NCI-H1436 treated with DMSO at 0.1 percent for 48 hours (cell line): Measurements from ENCODE around the gene OR2C1.

ENCODE experiments used
- DNase-seq: peaks from one replicate; lab custom pipeline; 2025; lab: John Stamatoyannopoulos, UW

OR2C1 gene

GRCh38 chr16:3355589-3355988, at the start of gene OR2C1:
TSS of gene OR2C1 (plus strand) at chr16:3355889. CDS start at chr16:3355941, 52 bp downstream.
- no peak for DNase-seq

DNA sequence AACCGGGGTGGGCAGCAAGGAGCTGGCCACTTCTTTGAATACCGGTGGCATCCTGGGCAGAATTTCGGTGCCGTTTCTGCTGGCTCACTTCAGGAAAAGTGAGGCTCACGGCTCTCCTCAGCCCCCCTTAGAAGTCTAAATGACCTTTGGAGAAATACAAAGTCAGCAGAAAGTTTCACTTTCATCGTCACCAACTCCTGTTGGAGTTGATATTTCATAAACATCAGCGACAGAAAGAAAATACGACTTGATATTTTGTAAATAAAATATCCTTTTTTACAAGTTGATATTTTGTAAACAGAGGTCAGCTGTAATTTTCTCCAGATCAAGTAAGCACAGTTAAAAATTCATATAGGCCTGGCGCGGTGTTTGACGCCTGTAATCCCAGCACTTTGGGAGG, 49.6 kb upstream of the OR2C1 start:
- DNase-seq, result no peak

GRCh38 chr16:3311496-3311895, 44.2 kb upstream of the OR2C1 start:
- no peak for DNase-seq

DNA sequence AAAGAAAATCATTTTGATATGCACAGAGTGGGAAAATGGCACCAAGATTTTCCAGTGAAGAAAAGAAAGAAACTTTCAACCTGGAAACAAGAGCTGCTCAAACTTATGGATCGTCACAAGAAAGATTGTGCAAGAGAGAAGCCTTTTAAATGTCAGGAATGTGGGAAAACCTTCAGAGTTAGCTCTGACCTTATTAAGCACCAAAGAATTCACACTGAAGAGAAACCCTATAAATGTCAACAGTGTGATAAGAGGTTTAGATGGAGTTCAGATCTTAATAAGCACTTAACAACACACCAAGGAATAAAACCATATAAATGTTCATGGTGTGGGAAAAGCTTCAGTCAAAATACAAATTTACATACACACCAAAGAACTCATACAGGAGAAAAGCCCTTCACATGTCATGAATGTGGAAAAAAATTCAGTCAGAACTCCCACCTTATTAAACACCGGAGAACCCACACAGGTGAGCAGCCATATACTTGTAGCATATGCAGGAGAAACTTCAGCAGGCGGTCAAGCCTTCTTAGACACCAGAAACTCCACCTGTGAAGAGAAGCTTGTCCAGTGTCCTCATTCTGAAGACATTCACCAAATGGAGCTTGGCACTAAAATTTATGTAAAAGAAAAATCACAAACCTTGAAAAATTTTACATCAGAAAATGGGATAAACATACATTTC, 38.2 kb upstream of the OR2C1 start:
- DNase-seq, result no peak

GRCh38 chr16:3321816-3322215, 33.9 kb upstream of the OR2C1 start:
- DNase-seq, result no peak

- no peak for DNase-seq
These were observed 28.2 kb upstream of the OR2C1 start for GRCh38 chr16:3327514-3327913.

- DNase-seq, result no peak
These were observed 27.6 kb upstream of the OR2C1 start for GRCh38 chr16:3328104-3328503.

- DNase-seq, result no peak
These were observed 27.0 kb upstream of the OR2C1 start for GRCh38 chr16:3328643-3329042.

GRCh38 chr16:3346041-3346440, 9.6 kb upstream of the OR2C1 start:
- no peak for DNase-seq

- DNase-seq, result no peak
These were observed 8.1 kb upstream of the OR2C1 start for GRCh38 chr16:3347586-3347985.

DNA sequence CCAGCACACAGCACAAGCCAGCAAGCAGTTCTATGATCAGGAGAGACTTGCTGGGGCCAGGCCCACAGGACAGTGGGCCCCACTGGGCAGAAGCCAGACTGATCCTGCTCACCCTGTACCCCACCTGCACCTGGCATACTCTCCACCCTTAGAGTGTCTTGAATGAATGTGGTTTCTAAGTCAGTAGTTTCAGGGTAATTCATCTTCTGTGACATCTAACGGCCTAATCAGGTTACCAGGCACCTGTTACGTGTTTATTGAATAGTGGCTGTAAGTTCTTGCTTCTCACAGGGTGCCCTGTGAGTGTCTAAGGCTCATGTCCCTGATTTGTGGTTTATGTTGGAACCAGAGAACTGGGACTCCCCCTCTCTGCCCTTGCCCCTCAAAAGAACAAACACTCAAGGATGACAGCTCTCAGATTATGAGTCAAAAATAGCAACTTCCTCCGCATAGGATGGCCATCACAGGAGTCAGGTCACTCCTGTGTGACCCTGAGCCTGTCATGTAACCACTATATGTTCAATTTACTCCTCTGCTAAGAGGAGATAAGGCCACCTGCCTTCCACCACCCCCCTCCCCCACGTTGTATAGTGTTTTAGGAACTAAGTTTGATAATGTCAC, 7.0 kb upstream of the OR2C1 start:
- no peak for DNase-seq

- DNase-seq, result no peak
These were observed 6.5 kb upstream of the OR2C1 start for GRCh38 chr16:3349175-3349574.

- DNase-seq, result no peak
These were observed 429 bp downstream of the OR2C1 start for GRCh38 chr16:3356118-3356517.

DNA sequence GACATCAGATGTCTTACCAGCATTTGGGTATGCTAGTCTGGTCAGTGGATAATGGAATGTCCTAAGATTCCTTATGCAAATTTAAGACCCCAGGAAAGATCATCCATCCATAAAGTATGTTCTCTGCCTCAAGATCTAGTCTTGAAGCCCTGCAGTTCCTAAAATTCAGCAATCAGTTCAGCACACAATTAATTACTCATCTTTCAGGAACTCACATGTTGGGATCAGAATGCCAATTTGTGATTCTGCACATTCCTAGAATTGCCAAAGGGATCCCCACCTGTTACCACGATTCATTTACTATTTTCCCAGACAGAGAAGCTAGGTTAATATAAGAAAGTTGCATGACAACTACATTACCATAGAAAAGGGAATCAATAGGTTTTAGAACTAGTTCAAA, 3.2 kb downstream of the OR2C1 start:
- no peak for DNase-seq

DNA sequence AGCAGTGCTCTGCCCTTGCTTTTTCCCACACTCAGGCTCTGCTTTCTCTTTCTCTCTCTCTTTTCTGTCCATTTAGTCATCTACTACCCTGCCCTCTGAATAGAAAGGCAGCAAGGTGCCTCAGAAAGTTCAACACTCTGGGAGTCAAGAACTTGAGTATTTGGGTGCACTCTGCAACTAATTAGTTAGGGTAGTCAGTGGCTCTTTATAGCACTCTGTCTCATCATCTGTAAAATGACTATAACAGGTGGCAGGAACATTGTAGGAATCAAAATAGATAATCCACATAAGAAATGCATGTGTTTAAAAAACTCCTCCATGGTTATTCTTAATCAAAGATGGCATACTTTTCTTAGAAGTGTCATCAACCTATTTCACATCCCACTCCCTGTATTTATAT, 7.2 kb downstream of the OR2C1 start:
- no peak for DNase-seq

GRCh38 chr16:3363793-3364192, 8.1 kb downstream of the OR2C1 start:
- no peak for DNase-seq

GRCh38 chr16:3364774-3365427, 9.2 kb downstream of the OR2C1 start:
- peak; percentile 87 for DNase-seq

DNA sequence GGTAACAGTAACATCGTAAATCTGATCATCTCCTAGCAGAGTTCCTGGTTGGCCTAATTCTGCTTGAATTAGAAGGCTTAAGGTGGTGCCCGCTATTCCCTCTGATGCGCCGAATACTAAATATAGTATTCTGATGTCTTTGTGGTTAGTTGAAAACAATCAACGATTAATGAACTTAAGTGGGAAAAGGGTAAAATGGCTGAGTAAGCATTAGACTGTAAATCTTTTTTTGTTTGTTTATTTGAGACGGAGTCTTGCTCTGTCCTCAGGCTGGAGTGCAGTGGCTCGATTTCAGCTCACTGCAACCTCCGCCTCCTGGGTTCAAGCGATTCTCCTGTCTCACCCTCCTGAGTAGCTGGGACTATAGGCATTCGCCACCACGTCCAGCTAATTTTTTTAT, 13.4 kb downstream of the OR2C1 start:
- no peak for DNase-seq

DNA sequence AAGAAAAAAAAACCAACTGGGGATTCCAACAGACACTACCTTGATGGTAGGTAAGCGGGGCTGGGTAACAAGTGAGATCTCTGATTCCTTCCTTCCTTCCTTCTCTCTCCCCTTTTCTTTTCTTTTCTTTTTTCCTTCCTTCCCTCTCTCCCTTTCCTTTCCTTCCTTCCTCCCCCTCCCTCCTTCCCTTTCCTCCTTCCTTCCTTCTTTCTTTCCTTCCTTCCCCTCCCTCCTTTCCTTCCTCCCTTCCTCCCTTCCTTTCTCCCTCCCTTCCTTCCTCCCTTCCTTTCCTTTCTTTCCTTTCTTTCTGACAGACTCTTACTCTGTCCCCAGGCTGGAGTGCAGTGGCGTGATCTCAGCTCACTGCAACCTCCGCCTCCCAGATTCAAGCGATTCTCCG, 20.0 kb downstream of the OR2C1 start:
- no peak for DNase-seq

DNA sequence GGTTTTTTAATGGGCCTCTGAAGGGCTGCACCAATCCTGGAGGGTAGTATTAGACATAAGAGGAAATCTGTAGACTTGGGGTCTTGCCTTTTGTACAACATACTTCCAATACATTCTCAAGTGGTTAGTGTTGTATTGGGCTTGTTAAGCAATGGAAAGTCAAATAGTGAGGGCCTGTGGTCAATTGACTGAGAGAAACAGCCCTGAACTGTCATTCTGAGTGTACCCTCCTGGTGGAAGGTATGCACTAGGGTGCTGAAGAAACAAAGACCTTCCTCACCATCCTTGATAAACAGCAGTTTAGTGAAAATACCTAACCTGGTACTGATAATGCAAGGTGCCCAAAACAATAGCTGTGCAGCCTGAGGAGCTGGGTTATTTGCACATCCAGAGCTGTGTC, 22.2 kb downstream of the OR2C1 start:
- DNase-seq, result no peak

GRCh38 chr16:3383045-3383448, 27.4 kb downstream of the OR2C1 start:
- no peak for DNase-seq

DNA sequence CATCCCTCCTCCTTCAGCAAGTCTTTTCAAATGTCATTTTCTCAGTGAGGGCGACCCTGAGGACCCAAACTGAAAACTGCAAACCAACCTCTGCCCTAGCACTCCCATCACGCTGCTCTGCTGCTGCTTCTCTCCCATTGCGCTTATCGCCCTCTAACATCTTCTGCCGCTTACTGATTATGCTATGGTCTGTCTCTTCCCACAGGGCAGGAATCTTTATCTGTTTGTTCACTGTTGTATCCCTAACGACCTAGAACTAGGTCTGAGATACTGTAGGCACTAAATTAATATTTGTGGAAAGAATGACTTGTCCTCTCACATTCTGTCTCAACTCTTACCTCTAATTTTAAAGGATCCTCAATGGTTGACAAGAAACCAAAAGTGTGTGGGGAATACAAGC, 32.6 kb downstream of the OR2C1 start:
- no peak for DNase-seq

DNA sequence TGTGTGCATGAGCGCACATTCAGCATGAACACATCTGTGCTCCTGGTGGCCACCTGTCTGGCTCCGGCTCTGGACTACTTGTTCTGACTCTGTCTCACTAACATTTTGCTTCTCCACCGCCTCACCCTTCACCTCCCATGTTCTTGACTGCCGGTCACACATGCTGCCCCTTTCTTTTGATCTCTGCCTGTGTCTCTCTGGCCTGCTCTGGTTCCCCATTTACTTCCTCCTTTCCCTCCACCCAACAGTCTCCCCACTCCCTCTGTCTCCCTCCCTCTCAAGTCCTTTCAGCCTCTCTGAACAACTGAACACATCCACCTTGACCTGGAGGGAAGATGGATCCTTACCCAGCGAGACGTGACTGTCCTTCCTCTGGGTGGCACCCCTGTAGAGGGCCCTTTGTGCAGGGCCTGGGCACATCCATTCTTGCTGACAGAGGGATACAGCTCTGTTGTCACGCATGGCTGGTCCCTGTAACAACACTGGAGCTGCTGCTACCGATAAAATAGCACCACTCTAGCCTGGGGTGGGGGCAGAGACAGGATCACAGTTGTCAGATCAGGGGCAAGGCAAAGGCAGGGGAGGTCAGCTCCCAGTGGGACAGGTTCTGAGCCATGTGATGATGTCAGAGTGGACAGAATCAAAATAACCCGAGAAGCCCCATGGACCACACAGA, 34.1 kb downstream of the OR2C1 start:
- no peak for DNase-seq
